Osteoblast (primary cell): ENCODE data around the gene SMAP1. TPM values are rescaled to one million over a fixed set of nuclear protein-coding genes. Genes with fewer than 3 reads are reported as not detected.
A peak's percentile ranks its signal among the peaks of the same experiment; 100 is the strongest.

Experiments used
- DNase-seq: peaks from one replicate; pipeline ENCODE4 v3.0.0; 2011; ENCODE audit warnings: low spot score, mixed read lengths; ENCODE audit not compliant: insufficient read length; ENCODE audit errors: missing footprints
- H2AFZ ChIP-seq: 2 replicates; pipeline ENCODE4 v1.6.0; 2011; ENCODE audit warnings: mild to moderate bottlenecking, low read length
- H3K27ac ChIP-seq: 2 replicates; pipeline ENCODE4 v1.5.1; 2011; ENCODE audit warnings: mild to moderate bottlenecking, low read depth, low read length, moderate library complexity
- H3K27me3 ChIP-seq: 2 replicates; pipeline ENCODE4 v1.6.0; 2012; ENCODE audit warnings: mild to moderate bottlenecking, control low read depth, inconsistent platforms, low read length, moderate library complexity; ENCODE audit not compliant: insufficient read depth
- H3K36me3 ChIP-seq: 2 replicates; pipeline ENCODE4 v1.5.1; 2011; ENCODE audit warnings: mild to moderate bottlenecking, low read length, control low read depth, moderate library complexity; ENCODE audit not compliant: insufficient read depth
- H3K4me1 ChIP-seq: 2 replicates; pipeline ENCODE4 v1.5.1; 2011; ENCODE audit warnings: mild to moderate bottlenecking, low read length, control low read depth, moderate library complexity; ENCODE audit not compliant: insufficient read depth
- H3K4me2 ChIP-seq: 2 replicates; pipeline ENCODE4 v1.6.0; 2011; ENCODE audit warnings: mild to moderate bottlenecking, low read length; ENCODE audit not compliant: insufficient read depth
- H3K4me3 ChIP-seq: fragments of 200-600 bp; sonication (generic); 3 replicates; pipeline ENCODE4 v1.5.1; 2012; ENCODE audit warnings: mild to moderate bottlenecking, low read length, inconsistent platforms; ENCODE audit not compliant: insufficient read depth
- H3K79me2 ChIP-seq: 2 replicates; pipeline ENCODE4 v1.6.0; 2012; ENCODE audit warnings: mild to moderate bottlenecking, low read length, control low read depth, inconsistent platforms; ENCODE audit not compliant: insufficient read depth
- H3K9me3 ChIP-seq: 2 replicates; pipeline ENCODE4 v1.5.1; 2011; ENCODE audit warnings: low read depth, low read length, control low read depth
- H4K20me1 ChIP-seq: 2 replicates; pipeline ENCODE4 v1.6.0; 2012; ENCODE audit warnings: mild to moderate bottlenecking, low read length, control low read depth; ENCODE audit not compliant: insufficient read depth
- CTCF ChIP-seq: IDR thresholded peaks from 2 replicates; pipeline ENCODE4 v1.5.1; 2011; ENCODE audit warnings: mild to moderate bottlenecking, low read depth, low read length, moderate library complexity; ENCODE audit errors: extremely low read depth
- total RNA-seq: library from RNA; depleted of rRNA; stranded (reverse); fragments of >200 nt; gene quantifications from 2 replicates; pipeline ENCODE4 v1.2.3, GENCODE V29; 2012

SMAP1 gene
- total RNA-seq, 1 donor = 33.7 TPM

DNA sequence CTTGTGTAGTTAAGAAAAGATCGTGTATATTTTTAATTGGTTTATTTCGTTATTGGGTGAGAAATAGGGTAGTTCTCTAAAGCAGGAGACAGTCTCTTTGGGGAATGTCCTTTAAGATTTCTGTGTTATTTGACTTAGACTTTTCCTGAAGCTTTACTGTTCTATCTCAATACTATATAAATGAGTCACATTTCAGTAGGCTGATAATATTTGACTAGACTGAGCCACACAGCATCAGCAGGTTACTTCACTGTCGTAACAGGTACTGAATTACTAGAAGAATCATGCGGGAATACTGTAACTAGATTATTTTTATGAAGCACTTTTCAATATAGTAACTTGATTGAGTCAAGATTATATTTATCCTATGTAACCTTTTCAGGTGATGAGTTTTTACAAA, 1.4 kb downstream of the SMAP1 start:
- no peak overlapping the region for H3K27ac ChIP-seq
- H2AFZ ChIP-seq = no peak overlapping the region
- peak overlapping the region; percentile 92 for H3K4me3 ChIP-seq
- H4K20me1 ChIP-seq = peaks cover 25% of the 10 kb centered on the region
- peaks cover 54% of the 10 kb centered on the region for H3K79me2 ChIP-seq
- no peak for DNase-seq
- H3K4me1 ChIP-seq = peaks cover 20% of the 10 kb centered on the region
- no peak for TF ChIP-seq CTCF
- no peaks in the 10 kb centered on the region for H3K9me3 ChIP-seq
- peak overlapping the region; percentile 89 for H3K4me2 ChIP-seq
- no peaks in the 10 kb centered on the region for H3K36me3 ChIP-seq
- H3K27me3 ChIP-seq = no peaks in the 10 kb centered on the region

DNA sequence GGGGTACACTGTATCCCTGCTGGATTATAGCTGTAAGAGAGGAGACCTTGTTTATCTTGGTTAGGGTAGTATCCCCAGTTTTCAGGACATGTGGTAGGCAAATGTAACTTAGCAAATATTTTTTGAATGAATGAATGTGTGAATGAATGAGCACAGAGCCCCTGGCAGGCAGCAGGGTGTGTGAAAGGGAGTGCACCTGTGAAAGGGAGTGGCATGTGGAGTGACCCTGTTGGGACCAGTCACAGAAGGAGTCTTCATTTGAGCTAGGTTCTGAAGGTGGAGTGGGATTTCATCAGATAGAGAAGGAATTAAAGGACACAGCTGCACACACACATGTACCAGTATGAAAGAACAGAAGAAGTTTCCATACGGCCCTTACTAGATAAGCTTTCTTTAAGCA, 4.9 kb downstream of the SMAP1 start:
- Histone ChIP-seq H4K20me1 (peaks cover 42% of the 10 kb centered on the region), H2AFZ (no peak overlapping the region), H3K79me2 (peaks cover 79% of the 10 kb centered on the region), H3K9me3 (no peaks in the 10 kb centered on the region), H3K36me3 (no peaks in the 10 kb centered on the region), H3K4me3 (no peak overlapping the region), H3K27ac (no peak overlapping the region), H3K4me1 (peaks cover 14% of the 10 kb centered on the region), H3K27me3 (no peaks in the 10 kb centered on the region), H3K4me2 (no peak overlapping the region)
- no peak for DNase-seq
- TF ChIP-seq CTCF = no peak

DNA sequence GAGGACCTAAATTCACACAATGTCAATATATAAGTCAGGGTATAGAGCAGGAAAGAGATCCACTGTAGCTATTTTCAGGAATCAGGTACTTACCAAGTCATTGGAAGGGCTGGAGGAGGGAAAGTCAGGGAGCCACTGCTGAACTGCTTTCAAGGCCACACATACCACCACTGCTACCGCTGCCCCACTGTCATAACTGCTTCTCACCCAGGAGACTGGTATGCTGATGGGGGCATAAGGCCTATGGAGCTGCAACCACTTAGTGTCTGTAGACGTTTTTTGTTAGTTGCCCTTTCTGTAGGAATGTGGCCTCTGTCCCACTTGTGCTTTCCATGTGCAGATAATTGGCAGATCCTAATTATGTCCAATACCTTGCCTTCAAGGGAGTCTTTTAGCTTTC, 5.4 kb downstream of the SMAP1 start:
- Histone ChIP-seq H3K4me2 (no peak overlapping the region), H3K9me3 (no peaks in the 10 kb centered on the region), H3K4me3 (no peak overlapping the region), H3K4me1 (peaks cover 14% of the 10 kb centered on the region), H4K20me1 (peaks cover 42% of the 10 kb centered on the region), H3K79me2 (peaks cover 81% of the 10 kb centered on the region), H3K27ac (no peak overlapping the region), H3K27me3 (no peaks in the 10 kb centered on the region), H2AFZ (no peak overlapping the region), H3K36me3 (no peaks in the 10 kb centered on the region)
- DNase-seq = no peak
- TF ChIP-seq CTCF = no peak

GRCh38 chr6:70673601-70674000, 5.9 kb downstream of the SMAP1 start:
- Histone ChIP-seq H3K4me2 (no peak overlapping the region), H3K36me3 (no peaks in the 10 kb centered on the region), H4K20me1 (peaks cover 42% of the 10 kb centered on the region), H2AFZ (no peak overlapping the region), H3K4me1 (peaks cover 14% of the 10 kb centered on the region), H3K9me3 (no peaks in the 10 kb centered on the region), H3K79me2 (peaks cover 81% of the 10 kb centered on the region), H3K27me3 (no peaks in the 10 kb centered on the region), H3K4me3 (no peak overlapping the region), H3K27ac (no peak overlapping the region)
- no peak for TF ChIP-seq CTCF
- peak; percentile 74 for DNase-seq
